Activated CD4-positive, alpha-beta T cell treated with anti-CD3 and anti-CD28 coated beads, Interleukin-2, amount 50 U/mL, for 24 hours (primary cell): Measurements from ENCODE around the gene NKD1.

Source experiments
- DNase-seq, 2 donors: peaks; one replicate each; pipeline ENCODE4 v3.0.0-alpha.2; 2020; ENCODE audit warnings: low read depth in 1 of 2, low spot score in 1 of 2

NKD1 gene

DNA sequence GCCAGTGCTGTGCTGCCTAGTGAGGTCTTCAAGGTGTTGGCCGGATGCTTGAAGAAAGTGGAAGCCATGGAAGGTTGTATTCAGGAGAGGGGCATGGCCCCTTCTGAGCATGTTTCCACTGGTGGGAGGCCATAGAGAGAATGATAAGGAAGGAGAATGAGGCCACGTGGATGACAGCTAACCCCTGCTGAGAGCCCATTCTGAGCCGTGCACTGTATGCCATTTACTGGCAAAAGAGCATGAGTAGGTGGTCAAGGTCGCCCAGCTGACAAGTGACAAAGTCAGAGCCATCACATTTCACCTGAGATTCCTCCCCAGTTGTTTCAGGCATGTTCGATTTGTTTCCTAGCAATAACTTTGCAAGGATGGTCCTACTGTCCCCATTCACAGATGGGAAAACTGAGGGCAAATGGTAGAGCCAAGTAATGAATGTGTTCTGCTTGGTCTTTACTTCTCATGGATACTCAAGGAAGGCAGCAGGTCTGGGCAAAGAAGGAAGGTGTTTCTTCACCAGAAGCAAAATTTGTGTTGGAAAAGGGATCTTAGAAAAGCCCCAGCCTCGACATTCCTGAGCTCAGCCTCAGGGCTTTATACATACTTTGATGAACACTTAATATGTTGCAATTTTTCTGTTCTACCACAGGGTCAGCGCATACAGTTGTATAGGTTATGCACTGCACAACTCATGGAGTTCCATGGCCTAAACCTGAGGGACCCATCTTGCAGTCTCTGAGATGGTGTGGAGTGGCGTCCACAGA, 10.5 kb upstream of the NKD1 start:
- DNase-seq, result no peak

DNA sequence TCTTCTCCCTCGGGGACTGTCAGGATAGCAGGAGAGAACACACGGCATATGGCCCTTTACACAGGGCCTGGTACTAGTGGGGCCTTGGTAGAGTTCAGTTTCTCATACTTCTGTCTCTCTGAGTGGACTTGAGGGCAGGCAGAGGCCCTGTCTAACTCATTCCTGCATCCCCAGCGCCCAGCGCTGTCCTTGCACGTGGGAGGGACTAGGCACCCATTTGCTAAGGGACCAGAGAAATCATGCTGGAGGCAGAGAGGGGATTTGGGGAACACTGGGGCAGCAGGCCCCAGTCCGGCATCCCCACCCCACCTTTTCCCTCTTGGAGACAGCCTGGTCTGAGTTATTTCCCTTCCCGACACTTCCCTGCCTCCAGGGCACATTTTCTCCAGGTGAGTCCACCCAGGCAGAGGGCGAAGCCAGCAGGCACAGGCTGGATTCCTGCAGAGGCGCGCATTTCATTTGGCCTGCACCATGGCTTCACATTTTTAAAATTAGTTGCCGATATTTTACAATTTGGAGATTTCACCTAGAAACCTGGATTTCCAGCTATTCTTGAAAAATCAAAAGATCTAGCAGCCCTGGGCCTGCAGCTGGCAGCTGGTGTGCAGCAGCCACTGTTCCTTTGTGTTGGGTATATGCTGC, 9.7 kb upstream of the NKD1 start:
- no peak for DNase-seq

DNA sequence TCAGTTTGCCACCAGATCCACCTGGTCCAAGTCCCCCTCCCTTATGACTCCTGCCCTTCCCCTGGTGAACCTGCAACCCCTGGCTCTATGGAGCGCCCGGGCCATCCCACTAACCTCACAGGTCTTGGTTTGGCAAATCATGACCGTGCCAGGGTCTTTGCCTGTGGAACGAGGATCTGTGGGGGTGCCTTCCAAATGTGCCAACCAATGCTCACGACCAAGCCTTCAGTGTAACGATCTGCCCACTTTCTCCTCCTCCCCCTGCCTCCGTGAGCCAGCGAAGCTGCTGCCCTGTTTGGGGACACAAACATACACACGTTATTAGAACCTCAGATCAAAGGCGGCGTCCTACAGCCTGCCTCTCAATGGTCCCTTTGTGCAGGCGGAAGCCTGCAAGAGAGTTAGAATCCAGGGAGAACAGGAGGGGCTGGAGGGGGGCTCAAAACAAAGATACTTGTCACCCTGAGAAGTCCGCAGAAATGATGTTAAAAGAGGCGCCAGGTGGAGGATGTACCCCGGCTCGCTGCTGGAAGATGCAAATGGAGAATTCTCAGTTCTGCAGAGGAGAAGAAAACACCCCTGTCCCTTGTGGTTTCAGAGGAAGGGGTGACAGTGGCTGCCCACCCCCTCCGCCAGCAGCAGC, 9.0 kb upstream of the NKD1 start:
- no peak for DNase-seq

DNA sequence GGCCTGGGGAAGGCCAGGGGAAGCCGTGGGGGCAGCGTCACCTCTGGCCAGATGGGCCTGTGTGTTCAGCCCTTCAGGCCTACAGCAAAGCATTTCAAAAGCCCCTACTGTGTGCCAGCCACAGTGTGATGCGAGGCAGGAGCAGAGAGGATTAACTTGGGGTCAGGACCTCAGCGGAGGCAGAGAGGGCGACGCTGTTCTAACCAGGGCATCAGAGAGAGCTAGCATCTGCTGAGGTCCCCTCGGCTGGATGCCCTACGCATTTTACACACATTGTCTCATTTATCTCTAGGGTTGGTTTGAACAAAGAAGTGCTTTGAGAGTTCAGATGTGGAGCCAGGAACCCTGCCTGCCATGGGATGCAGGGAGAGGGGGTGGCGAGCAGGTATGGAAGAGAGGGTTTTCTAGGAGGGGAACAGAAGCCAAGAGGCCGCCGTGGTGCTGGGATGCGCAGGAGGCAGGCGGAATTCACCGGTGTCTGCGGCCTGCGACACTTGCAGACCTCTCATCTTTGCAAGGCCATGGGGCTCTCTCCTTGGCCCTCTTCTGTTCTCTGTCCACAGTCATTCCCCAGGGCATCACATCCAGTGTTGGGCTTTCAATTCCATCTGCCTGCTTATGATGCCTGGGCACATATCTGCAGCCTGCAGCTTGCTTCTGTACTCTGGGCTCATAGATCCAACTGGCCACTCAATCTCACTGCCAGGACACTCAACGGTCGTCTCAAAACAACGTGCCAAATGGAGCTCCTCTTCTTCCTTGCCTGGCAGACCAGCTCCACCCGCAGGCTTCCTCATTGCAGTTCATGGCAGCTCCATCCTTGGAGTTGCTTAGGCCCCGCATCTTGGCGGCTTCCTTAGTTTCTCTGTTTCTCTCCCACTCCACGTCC, 8.1 kb upstream of the NKD1 start:
- no peak for DNase-seq

DNA sequence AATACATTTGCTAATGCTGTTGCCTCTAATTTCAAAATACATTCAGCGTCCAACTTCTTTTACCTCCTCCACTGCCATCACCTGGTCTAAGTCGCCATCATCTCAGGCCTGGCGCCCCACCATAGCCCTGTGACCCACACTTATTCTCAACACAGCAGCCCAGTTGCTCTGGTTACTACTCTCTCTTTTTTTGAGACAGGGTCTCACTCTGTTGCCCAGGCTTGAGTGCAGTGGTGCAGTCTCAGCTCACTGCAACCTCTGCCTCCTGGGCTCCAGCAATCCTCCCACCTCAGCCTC, 7.5 kb upstream of the NKD1 start:
- DNase-seq, result no peak

DNA sequence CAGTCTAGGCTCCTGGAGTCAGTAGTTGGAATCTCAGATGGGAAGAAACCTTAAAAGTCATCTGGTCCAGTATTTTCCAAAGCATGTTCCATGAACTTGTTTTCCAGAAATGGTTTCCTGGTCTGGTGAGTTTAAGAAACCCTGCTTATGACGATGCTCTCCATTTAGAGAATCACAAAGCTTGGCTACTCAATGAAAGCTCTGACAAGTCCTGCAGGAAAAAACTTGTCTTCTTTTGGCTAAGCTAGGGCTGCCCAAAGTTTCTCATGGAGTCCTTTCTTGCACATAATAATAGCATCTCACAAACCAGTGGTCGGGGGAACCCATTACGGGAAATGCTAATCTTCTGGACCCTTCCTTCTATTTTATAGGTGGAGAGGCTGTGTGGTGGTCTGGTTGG, 5.5 kb upstream of the NKD1 start:
- DNase-seq, result no peak

DNA sequence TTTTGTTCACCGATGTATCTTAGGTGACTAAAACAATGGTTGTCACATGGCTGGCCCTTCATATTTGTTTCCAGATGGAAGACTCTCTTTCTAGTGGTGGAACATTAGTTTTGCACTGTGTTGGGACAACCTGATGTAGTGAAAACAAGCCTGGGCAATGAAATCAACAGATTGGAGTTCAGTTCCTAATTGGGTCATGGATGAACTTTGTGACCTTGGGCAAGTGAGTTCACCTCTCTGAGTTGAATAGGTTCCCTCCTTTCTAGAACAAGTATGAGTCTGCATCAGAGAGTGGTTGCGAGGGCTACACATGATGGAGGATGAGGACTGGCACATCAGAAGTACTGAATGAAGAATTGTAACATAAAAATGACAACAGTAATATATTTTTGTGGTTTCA, 2.1 kb upstream of the NKD1 start:
- no peak for DNase-seq

DNA sequence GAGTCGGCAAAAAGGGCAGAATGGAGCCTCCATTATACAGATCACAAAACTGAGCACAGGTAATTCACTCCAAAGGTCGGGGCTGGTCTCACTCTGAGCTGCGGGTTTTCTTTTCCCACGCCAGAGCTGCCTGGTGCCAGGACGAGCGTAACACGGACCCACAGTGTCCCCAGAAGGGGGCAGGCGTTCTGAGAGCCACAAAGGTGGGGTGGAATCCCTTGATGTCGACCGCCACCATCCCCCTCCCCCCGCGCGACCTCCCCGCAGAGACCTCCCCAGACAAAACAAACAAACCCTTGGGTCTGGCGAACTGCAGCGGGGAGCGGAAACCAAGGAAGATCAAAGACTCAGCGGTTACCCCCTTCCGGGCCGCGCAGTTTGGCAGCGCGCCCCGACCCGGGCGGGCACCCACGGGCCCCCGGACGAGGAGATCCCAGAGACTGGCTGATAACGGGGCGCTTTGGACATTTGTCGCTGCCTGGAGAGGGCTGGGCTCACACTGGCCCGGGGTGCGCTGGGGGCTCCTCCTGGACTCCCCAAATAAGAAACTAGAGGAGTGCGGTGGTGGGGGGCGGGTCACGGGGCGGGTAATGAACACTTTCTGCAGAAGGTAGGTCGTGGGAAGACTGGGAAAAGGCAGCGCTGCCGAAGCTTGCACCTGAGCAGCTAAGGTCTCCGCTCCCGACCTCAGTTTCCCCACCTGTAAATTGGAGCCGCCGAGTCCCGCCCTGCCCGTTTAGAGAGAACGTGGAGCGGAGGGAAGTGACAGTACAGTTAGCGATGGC, 664 bp upstream of the NKD1 start:
- DNase-seq, result peak; percentile 26 to 41

DNA sequence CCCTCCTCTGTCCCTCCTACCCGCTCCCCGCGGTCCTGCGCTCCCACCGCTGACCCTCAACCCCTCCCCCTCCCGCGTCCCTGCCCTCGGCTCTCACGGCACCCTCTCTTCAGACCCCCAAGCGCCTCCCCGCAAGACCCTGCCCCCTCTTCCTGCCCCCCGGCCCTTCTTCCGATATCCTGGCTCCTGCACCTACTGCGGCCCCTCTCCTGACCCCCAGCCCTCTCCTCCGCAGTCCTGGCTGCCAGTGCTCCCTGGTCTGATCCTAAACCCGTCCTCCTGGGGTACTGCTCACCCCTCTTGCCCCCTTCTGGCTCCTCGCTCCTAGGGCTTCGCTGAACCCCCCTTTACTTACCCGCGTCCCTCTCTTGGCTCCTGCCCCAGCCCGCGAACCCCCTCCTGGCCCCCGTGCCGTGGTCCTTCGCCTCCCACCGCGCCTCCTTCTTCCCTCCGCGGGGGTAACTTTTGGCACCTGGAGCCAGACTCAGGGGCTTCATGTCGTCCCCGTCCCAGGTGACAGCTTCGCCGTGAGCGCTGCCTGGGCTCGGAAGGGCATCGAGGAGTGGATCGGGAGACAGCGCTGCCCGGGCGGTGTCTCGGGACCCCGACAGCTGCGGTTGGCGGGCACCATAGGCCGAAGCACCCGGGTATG, 839 bp downstream of the NKD1 start:
- no peak for DNase-seq

DNA sequence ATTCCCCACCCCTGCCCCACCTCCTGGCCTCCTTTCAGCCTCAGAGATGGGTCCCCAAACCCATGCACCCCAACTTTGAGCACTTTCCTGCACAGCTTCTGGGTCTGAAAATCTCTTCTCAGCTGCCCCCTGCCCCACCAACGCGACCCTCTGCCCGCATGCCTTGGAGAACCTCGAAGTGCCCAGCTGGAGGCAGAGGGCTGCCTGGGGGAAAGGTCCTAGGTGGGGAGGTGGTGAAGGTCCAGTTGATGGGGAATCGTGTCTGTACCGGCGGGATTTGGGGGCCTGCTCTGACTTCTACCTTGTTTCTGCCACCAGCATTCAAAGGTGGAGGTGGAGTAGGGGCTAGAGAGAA, 1.3 kb downstream of the NKD1 start:
- no peak for DNase-seq

DNA sequence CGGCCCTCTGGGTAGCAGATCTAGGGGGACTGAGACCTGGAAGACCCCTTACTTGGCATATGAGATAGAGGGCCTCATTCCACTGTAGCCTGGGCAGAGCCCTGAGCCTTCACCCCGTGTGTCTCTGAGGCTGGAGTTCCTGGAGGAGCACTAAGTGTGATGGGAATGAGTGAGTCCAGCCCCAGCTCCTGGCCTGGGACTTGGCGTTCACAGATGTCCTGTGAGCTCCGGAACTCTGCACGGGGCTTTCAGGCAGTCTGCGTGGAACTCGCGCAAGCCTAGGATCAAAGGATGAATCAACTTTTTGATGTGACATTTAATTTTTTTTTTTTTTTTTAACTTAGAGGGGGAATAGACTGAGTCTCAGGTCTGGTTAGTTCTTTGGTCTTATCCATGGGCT, 1.8 kb downstream of the NKD1 start:
- DNase-seq, result no peak

DNA sequence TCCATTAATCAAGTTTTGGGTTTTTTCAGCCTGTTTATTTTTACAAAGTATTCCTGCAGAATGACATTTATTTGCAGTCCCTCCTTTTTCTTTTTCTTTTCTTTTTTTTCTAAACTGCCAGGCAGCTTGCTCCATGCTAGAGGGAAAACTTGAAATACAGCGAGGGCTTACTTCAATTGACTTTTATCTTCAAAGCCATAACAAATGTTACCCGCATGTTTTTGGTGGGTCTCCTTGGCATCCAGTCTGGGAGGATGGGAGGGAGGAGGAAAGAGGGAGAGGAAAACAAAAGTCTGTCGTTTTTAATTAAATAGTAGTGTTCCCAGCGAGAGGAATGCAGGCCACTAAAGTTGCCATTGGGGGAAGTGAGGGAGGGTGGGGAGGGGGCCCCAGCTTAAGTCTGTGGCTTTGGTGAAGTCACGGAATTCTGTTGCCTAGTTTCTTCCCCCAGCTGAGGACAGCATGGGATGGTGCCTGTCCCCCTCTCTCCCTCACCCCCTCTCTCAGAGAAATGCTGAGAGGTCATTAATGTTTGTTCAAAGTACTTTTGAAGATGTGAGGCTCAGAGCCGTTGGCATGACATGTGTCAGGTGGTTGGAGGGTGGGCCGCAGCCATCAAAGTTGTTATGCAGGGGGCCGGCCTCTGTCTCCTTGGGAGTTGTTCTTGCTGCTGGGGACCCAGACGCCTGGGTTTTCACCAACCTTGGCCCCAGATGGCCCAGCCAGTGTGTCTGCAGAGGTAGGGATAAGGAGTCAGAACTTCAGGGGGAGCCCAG, 2.9 kb downstream of the NKD1 start:
- DNase-seq, result no peak

DNA sequence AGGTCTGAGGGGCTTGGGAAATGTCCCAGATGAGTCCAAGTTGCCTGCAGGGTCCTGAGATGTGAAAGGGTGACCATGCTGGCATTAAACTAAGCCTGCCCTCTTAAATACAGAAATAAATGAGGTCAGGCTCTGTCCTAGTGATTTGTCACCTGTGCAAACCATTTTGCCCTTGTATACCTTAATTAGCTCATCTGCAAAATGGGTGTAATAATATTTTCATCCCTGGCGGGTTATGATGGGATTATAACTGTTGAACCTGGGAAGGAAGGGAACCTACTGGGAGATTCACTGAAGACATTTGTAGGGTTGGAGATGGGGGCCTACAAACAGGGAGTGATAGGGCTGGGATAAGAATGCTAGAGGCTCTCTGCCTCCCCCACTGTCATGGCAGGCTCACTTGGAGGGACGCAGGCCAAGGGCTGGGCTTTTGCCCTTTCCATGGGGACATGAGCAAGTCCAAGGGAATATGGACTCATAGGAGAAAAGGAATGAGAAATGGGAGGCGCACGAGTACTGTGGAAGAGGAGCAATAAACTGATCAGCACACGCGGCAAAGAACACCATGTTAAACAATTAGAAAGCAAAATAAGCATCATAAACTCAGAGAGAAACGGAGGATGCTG, 4.4 kb downstream of the NKD1 start:
- no peak for DNase-seq

DNA sequence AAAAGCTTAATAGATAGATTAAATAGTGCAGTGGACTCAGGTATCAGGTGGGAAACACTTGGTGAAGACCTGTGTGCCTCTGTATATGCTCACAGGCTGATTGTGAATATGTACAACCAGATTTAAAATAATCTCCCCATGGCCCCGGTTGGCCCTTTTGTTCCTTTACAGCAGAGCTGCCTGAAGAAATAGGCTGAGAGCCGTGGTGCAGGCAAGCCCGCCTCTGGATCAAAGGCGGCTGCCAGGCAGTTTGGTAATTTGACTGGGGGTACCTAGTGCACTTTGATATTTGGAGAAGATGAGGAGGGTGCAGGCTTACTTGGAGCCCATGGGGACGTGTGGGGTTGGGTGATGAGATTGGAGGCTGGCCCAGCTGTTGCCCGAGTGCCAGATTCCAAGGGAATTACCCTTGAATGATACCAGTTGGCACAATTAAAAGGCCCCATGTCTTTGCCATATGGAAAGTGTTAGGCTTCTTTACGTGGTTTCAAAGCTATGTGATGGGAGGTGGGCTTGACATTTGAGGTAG, 5.0 kb downstream of the NKD1 start:
- DNase-seq, result no peak

DNA sequence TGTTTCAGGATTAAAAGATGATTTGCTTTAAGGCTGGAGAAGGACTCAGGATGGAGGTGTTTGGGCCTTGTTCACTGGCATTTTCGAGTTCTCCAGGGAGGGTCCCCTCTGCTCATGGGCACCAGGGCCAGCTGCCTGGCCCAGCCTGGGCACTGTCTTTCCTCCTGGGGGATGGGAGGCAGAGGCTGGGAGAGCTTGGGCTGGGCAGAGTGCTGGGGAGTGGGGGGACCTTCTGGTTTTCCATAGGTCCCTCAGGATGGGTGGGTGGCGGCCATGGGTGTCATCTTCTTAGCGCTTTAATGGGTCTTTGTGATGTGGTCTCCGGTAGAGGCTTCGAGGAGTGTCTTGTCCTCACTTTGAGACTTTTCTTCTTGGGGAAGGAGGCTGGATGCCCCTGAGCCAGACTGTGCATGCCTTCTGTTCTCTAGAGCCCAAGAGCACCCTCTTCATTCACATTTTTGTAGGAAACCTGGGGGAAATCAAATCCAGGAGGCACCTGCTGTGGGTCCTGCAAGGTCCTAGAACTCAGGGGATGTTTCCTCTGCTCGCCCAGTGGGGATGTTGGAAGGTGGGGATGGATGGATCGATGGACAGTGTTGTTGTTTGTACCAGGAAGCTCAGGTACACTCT, 5.7 kb downstream of the NKD1 start:
- no peak for DNase-seq

DNA sequence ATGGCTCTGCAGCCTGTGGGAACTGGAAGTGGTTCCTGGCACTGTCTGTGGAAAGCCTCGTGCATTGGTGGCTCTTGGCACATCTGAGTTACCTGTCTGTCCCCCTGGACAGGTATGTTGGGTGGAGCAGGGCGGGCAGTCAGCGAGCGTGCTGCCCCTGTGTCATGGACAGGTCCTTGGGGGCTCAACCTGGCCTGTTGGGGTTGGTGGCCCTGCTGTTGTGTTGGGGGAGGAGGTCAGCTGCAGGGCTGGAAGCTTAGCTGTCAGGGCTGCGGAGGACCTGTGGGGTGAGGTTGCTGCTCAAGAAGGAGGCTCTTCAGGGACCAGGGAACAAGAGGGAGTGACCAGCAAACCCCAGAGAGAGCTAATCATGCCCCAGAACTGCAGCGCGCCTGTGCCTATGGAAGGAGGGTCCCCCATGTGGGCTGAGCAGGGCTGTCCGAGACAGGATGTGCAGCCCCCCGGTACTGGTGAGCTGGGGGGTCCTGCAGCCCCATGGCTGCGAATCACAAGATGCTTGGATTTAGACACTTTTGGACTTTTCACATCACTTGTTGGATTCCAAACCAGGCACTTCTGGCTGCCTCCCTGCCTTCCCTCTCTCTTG, 7.2 kb downstream of the NKD1 start:
- DNase-seq, result no peak

DNA sequence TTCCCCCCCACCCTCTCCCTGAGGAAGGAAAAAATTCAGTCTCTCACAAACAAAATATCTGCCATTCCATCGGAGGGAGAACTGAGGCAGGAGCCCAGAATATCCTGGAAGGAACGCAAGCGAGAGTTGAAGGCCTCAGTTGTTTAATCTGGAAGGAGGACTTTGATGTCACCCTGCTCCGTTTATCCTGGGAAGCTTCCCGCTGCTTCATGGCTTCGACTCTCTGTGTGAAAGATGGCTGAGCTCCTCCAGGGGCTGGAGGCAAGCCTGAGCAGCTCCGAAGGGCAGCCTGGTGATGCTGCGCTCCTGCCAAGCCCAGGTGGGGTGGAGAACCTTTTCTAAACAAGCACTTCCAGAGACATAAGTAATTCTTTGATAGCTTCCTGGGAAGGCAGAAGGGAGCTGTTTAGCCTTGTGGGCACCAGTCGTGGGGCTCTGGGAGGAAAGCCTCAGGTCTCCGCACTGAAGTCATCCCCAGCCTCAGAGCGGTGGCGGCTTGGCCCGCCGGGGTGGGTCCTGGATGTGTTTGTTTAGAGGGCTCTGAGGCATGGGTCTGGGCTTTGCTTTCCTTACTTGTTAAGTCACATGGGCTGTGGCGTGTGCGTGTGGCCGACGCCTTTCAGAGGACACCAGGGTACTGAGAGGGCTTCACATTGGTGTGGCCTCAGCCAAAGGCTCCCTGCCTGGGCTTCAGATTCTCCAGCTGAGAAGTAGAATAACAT, 7.9 kb downstream of the NKD1 start:
- no peak for DNase-seq

DNA sequence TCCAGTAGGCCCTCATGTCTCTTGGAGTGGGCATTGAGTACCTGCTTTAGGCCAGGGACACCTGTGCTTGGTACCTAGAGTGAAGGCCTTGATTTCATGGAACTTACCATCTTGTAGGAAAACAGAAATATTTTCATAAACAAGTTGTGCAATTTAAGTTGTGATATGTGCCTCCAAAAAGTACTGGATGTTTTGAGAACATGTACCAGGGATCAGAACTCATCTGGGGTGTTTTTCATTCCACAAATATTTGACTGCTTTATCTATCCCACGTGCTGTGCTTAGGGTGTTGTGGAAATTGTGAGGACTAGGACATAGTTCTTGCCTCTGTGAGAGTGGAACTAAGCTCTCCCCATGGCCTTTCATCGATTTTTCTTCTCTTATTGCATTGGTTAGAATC, 8.8 kb downstream of the NKD1 start:
- no peak for DNase-seq
